Measurements from ENCODE around the gene HSD17B11.

DNA sequence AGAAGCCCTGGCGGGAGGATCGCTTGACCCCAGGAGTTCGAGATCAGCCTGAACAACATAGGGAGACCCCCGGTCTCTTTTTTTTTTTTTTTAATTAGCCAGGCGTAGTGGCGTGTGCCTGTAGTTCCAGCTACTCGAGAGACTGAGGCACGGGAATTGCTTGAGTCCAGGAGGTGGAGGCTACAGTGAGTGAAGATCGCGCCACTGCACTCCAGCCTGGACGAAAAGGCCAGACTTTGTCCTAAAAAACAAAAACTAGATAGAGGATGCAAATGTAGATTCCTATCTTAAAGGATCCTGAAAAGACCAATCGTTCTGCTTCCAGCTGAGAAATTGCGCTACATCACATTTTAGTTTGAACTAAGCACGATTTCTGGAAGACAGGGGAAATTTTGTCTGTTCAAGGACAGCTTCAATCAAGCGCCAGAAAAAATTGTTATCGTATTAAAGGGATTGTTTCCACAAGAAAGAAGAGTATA lies 627 bp upstream of the HSD17B11 start:
- TF ChIP-seq POLR2A (IDR thresholded peaks at IDR 0.05): no peak
- TF ChIP-seq CTCF (IDR thresholded peaks at IDR 0.05): no peak

Data from body of pancreas (tissue), 4 donors.